ENCODE data around the gene SIL1. TPM values are rescaled to one million over a fixed set of nuclear protein-coding genes. Genes with fewer than 3 reads are reported as not detected.

SIL1 gene
- total and polyA plus RNA-seq, 2 donors (not counting 3 experiments of a cell fraction or from before 2014, with no cell fraction given), result 47.6 to 67.2 TPM

GRCh38 chr5:138937392-138938387, 260.5 kb downstream of the SIL1 start:
- dilution Hi-C loops (cut with MboI; ENCODE audit: extremely low pct_ligation_motif_present, low sequenced_read_pairs) (no loop called here), intact Hi-C loops (cut with micrococcal nuclease) (loop anchor here (5.0 to 10.0 kb wide), 3 partner anchors 200 to 325 kb away; no protein-coding TSS in a partner anchor)
- BruUV-seq (replicated peaks), result no TSS peak
- Histone ChIP-seq H3K9ac (replicated peaks; ENCODE audit: extremely low read depth, insufficient read depth, low read length) (no peak overlapping the region), H2AFZ (ENCODE audit: low read depth, low read length) (no peak overlapping the region), H3K79me2 (ENCODE audit: control insufficient read depth, insufficient read depth, low read length) (no peaks in the 10 kb centered on the region), H3K9me3 (replicated peaks; ENCODE audit: control insufficient read depth, insufficient read depth, low read length) (no peaks in the 10 kb centered on the region), H3K4me2 (ENCODE audit: insufficient read depth, low read length) (no peak overlapping the region), H3K4me3 (replicated peaks in 1 of 3; ENCODE audit: insufficient read depth in 1 of 3, low read depth in 1 of 3, low read length in 3 of 3) (no peak overlapping the region), H4K20me1 (replicated peaks; ENCODE audit: control insufficient read depth, extremely low read depth, insufficient read depth, low read length) (no peaks in the 10 kb centered on the region), H3K4me1 (ENCODE audit: control insufficient read depth, extremely low read depth, insufficient read depth, low read length) (peaks cover 7% of the 10 kb centered on the region), H3K9me1 (replicated peaks; ENCODE audit: control insufficient read depth, extremely low read depth, insufficient read depth, low read length) (no peaks in the 10 kb centered on the region), H3K27ac (ENCODE audit: insufficient read depth, low read depth, low read length) (no peak overlapping the region), H3K27me3 (ENCODE audit: control insufficient read depth in 2 of 2, insufficient read depth in 2 of 2, low read length in 2 of 2) (no peaks in the 10 kb centered on the region), H3K36me3 (ENCODE audit: control insufficient read depth in 2 of 2, extremely low read depth in 1 of 2, insufficient read depth in 2 of 2, low read length in 2 of 2) (peaks cover 4 to 23% of the 10 kb centered on the region in 2 experiments)
- TF ChIP-seq EZH2 (IDR thresholded peaks at IDR 0.05; ENCODE audit: borderline replicate concordance, low read depth, low read length, severe bottlenecking) (no peak), MAX (IDR thresholded peaks at IDR 0.05; ENCODE audit: insufficient read depth, insufficient read length) (no peak), POLR2A (IDR thresholded peaks at IDR 0.05; ENCODE audit: low read depth, low read length) (peak; percentile 26), CTCF (IDR thresholded peaks at IDR 0.05; ENCODE audit: extremely low read depth in 1 of 2, insufficient read depth in 1 of 2, low read depth in 1 of 2, low read length in 2 of 2) (no peak), FOS (IDR thresholded peaks at IDR 0.05; ENCODE audit: borderline replicate concordance, insufficient read depth, low read length) (no peak), JUN (IDR thresholded peaks at IDR 0.05; ENCODE audit: borderline replicate concordance, insufficient read depth, insufficient read length, low read depth) (no peak), GATA2 (IDR thresholded peaks at IDR 0.05; ENCODE audit: insufficient read depth, insufficient read length, low read depth, low read length) (no peak)
- no peak for DNase-seq (ENCODE audit: low read depth, low spot score)
- ChIA-PET CTCF (no interaction called here), POLR2A (no interaction called here)
- FAIRE-seq, result no peak
